ENCODE results near the gene OR3A1.

- TF ChIP-seq CTCF (conservative IDR thresholded peaks at IDR 0.05; ENCODE audit: low read length), result no peak
- TF ChIP-seq EZH2phosphoT487 (IDR thresholded peaks at IDR 0.05; ENCODE audit: borderline replicate concordance), result no peak
Measured at GRCh38 chr17:3298260-3298659, at the start of gene OR3A1.

All from Loucy (cell line).